CD4-positive, CD25-positive, alpha-beta regulatory T cell (primary cell): ENCODE data around the gene SEZ6L. TPM values are rescaled to one million over a fixed set of nuclear protein-coding genes. Genes with fewer than 3 reads are reported as not detected.
A peak's percentile ranks its signal among the peaks of the same experiment; 100 is the strongest.

Experiments used
- ATAC-seq, 2 donors: fragments of 150-1000 bp; cut with Tn5 transposase; one replicate each; pipeline ENCODE4 v1.10.0; 2021; ENCODE audit warnings: low read depth in 2 of 2, moderate number of reproducible peaks in 2 of 2, moderate library complexity in 1 of 2
- DNase-seq, 3 donors: peaks; one replicate each; pipeline versions ENCODE4 v3.0.0 to v3.0.0-alpha.2; 2012 to 2022; ENCODE audit warnings: mixed read lengths in 1 of 3
- H3K27ac ChIP-seq: one replicate; pipeline ENCODE4 v1.7.0; 2013; ENCODE audit warnings: mild to moderate bottlenecking, low read length; ENCODE audit not compliant: insufficient read depth, poor library complexity, severe bottlenecking
- H3K27me3 ChIP-seq: one replicate; pipeline ENCODE4 v1.7.0; 2013; ENCODE audit warnings: low read length; ENCODE audit not compliant: control insufficient read depth, insufficient read depth
- H3K36me3 ChIP-seq: one replicate; pipeline ENCODE4 v1.7.0; 2013; ENCODE audit warnings: mild to moderate bottlenecking, low read length, moderate library complexity; ENCODE audit not compliant: control insufficient read depth, insufficient read depth
- H3K4me1 ChIP-seq: 2 replicates; pipeline ENCODE4 v1.7.0; 2013; ENCODE audit warnings: mild to moderate bottlenecking, low read length; ENCODE audit not compliant: insufficient read depth, control insufficient read depth, poor library complexity, severe bottlenecking
- H3K4me3 ChIP-seq: one replicate; pipeline ENCODE4 v1.7.0; 2013; ENCODE audit warnings: low read depth, mild to moderate bottlenecking, low read length, moderate library complexity
- H3K9me3 ChIP-seq, 2 experiments: 1 replicate in 1 of 2; 2 replicates in 1 of 2; pipeline ENCODE4 v1.7.0; 2013; ENCODE audit warnings: low read length in 2 of 2, mild to moderate bottlenecking in 1 of 2, moderate library complexity in 1 of 2; ENCODE audit not compliant: control insufficient read depth in 2 of 2
- H3K27ac Mint-ChIP-seq, 3 donors: one replicate each; pipeline ENCODE4 v1.8.0; 2020 to 2022; ENCODE audit warnings: mild to moderate bottlenecking in 3 of 3, mixed read lengths in 3 of 3, moderate library complexity in 2 of 3
- H3K27me3 Mint-ChIP-seq: one replicate; pipeline ENCODE4 v1.8.0; 2022; ENCODE audit warnings: mild to moderate bottlenecking, mixed read lengths
- H3K36me3 Mint-ChIP-seq: one replicate; pipeline ENCODE4 v1.8.0; 2020; ENCODE audit warnings: mixed read lengths
- H3K4me1 Mint-ChIP-seq, 4 donors: one replicate each; pipeline ENCODE4 v1.8.0; 2020 to 2022; ENCODE audit warnings: mixed read lengths in 4 of 4, mild to moderate bottlenecking in 1 of 4
- H3K4me3 Mint-ChIP-seq, 4 donors: one replicate each; pipeline ENCODE4 v1.8.0; 2020 to 2022; ENCODE audit warnings: mild to moderate bottlenecking in 4 of 4, mixed read lengths in 4 of 4, moderate library complexity in 3 of 4
- H3K9me3 Mint-ChIP-seq, 7 donors: one replicate each; pipeline ENCODE4 v1.8.0; 2020 to 2022; ENCODE audit warnings: mixed read lengths in 7 of 7, mild to moderate bottlenecking in 3 of 7, moderate library complexity in 2 of 7
- polyA plus RNA-seq, 4 donors: library from polyadenylated mRNA; unstranded; fragments of 300-500 nt; fragmentation: Illumina TruSeq; gene quantifications; one replicate each; pipeline ENCODE4 v1.2.3, GENCODE V29; 2021
- total RNA-seq: library from RNA; stranded (reverse); gene quantifications from one replicate; pipeline ENCODE4 v1.2.3, GENCODE V29; 2022

Gene SEZ6L
- total and polyA plus RNA-seq, 5 donors from 2014 or later, result not detected

GRCh38 chr22:26362471-26362870, 193.2 kb downstream of the SEZ6L start:
- H3K27ac Mint-ChIP-seq, result no peak overlapping the region
- ATAC-seq (no peak), DNase-seq (no peak)
- H3K4me1 Mint-ChIP-seq, result peaks cover 6 to 7% (median 7%) of the 10 kb centered on the region in 4 donors
- Histone ChIP-seq H3K4me3 (no peak overlapping the region), H3K9me3 (no peaks in the 10 kb centered on the region), H3K36me3 (no peaks in the 10 kb centered on the region), H3K4me1 (peaks cover 4% of the 10 kb centered on the region), H3K27ac (no peak overlapping the region), H3K27me3 (peaks cover 4% of the 10 kb centered on the region)
- H3K4me3 Mint-ChIP-seq, result no peak overlapping the region
- H3K36me3 Mint-ChIP-seq, result no peaks in the 10 kb centered on the region
- peaks cover 12% of the 10 kb centered on the region for H3K27me3 Mint-ChIP-seq
- H3K9me3 Mint-ChIP-seq, result no peaks in the 10 kb centered on the region

GRCh38 chr22:26364066-26365015, 195.1 kb downstream of the SEZ6L start:
- Mint-ChIP-seq H3K27ac (no peak overlapping the region), H3K27me3 (peaks cover 22% of the 10 kb centered on the region), H3K4me3 (no peak overlapping the region), H3K4me1 (peaks cover 6 to 9% (median 7%) of the 10 kb centered on the region in 4 donors), H3K9me3 (no peaks in the 10 kb centered on the region), H3K36me3 (no peaks in the 10 kb centered on the region)
- ATAC-seq, result peak; percentile 65 to 68
- DNase-seq, result peak; percentile 28 to 74 (median 51)
- Histone ChIP-seq H3K27ac (no peak overlapping the region), H3K36me3 (no peaks in the 10 kb centered on the region), H3K9me3 (no peaks in the 10 kb centered on the region), H3K27me3 (peaks cover 4% of the 10 kb centered on the region), H3K4me3 (no peak overlapping the region), H3K4me1 (peaks cover 4% of the 10 kb centered on the region)

GRCh38 chr22:26367402-26368245, 198.4 kb downstream of the SEZ6L start:
- Histone ChIP-seq H3K4me3 (no peak overlapping the region), H3K27ac (no peak overlapping the region), H3K4me1 (no peaks in the 10 kb centered on the region), H3K9me3 (no peaks in the 10 kb centered on the region), H3K36me3 (no peaks in the 10 kb centered on the region), H3K27me3 (peaks cover 5% of the 10 kb centered on the region)
- DNase-seq, result peak; percentile 22 to 73 (median 54)
- ATAC-seq, result peak; percentile 66 to 74
- H3K9me3 Mint-ChIP-seq, result no peaks in the 10 kb centered on the region
- peaks cover 19% of the 10 kb centered on the region for H3K27me3 Mint-ChIP-seq
- H3K36me3 Mint-ChIP-seq, result no peaks in the 10 kb centered on the region
- H3K4me3 Mint-ChIP-seq, result no peak overlapping the region
- H3K4me1 Mint-ChIP-seq, result peaks cover 0 to 2% (median 0%) of the 10 kb centered on the region in 4 donors
- peak overlapping the region in 1 of 3 donors; percentile 73 for H3K27ac Mint-ChIP-seq

- Mint-ChIP-seq H3K27ac (no peak overlapping the region), H3K27me3 (peaks cover 42% of the 10 kb centered on the region)
These were observed 203.6 kb downstream of the SEZ6L start for GRCh38 chr22:26372890-26373289.

GRCh38 chr22:26374391-26375026, 205.2 kb downstream of the SEZ6L start:
- ATAC-seq, result no peak
- peaks cover 39% of the 10 kb centered on the region for H3K27me3 Mint-ChIP-seq

More at GRCh38 chr22:26372890-26373289, 203.6 kb downstream of the SEZ6L start:
- H3K4me3 ChIP-seq, result no peak overlapping the region
- no peak overlapping the region for H3K27ac ChIP-seq
- H3K36me3 ChIP-seq, result no peaks in the 10 kb centered on the region
- H3K4me1 Mint-ChIP-seq, result peaks cover 0 to 7% (median 6%) of the 10 kb centered on the region in 4 donors
- no peak for DNase-seq
- no peaks in the 10 kb centered on the region for H3K9me3 ChIP-seq
- no peaks in the 10 kb centered on the region for H3K36me3 Mint-ChIP-seq
- H3K27me3 ChIP-seq, result peaks cover 15% of the 10 kb centered on the region
- no peak for ATAC-seq
- no peak overlapping the region for H3K4me3 Mint-ChIP-seq
- no peaks in the 10 kb centered on the region for H3K4me1 ChIP-seq
- peaks cover 0 to 2% (median 0%) of the 10 kb centered on the region in 7 donors for H3K9me3 Mint-ChIP-seq

GRCh38 chr22:26377170-26377830, 208.0 kb downstream of the SEZ6L start:
- no peak for ATAC-seq
- Mint-ChIP-seq H3K27ac (no peak overlapping the region), H3K9me3 (peaks cover 0 to 6% (median 0%) of the 10 kb centered on the region in 7 donors), H3K36me3 (no peaks in the 10 kb centered on the region), H3K4me3 (peak overlapping the region in 2 of 4 donors; percentile 19 to 29), H3K27me3 (peaks cover 47% of the 10 kb centered on the region), H3K4me1 (peaks cover 0 to 7% (median 6%) of the 10 kb centered on the region in 4 donors)
- peak in 1 of 3 donors; percentile 4 for DNase-seq
- no peak overlapping the region for H3K27ac ChIP-seq
- H3K27me3 ChIP-seq, result peaks cover 27% of the 10 kb centered on the region
- H3K4me1 ChIP-seq, result no peaks in the 10 kb centered on the region
- H3K4me3 ChIP-seq, result no peak overlapping the region
- H3K9me3 ChIP-seq, result no peaks in the 10 kb centered on the region
- no peaks in the 10 kb centered on the region for H3K36me3 ChIP-seq

More at GRCh38 chr22:26374391-26375026, 205.2 kb downstream of the SEZ6L start:
- Histone ChIP-seq H3K9me3 (no peaks in the 10 kb centered on the region), H3K27ac (no peak overlapping the region), H3K4me3 (no peak overlapping the region), H3K36me3 (no peaks in the 10 kb centered on the region), H3K27me3 (peaks cover 20% of the 10 kb centered on the region), H3K4me1 (no peaks in the 10 kb centered on the region)
- no peak for DNase-seq
- Mint-ChIP-seq H3K4me1 (peaks cover 0 to 7% (median 6%) of the 10 kb centered on the region in 4 donors), H3K4me3 (no peak overlapping the region), H3K36me3 (no peaks in the 10 kb centered on the region), H3K27ac (no peak overlapping the region), H3K9me3 (peaks cover 0 to 4% (median 0%) of the 10 kb centered on the region in 7 donors)
